ACC112 (cell line): ENCODE data around the gene TMEM213.

Experiments used
- H2AFZ ChIP-seq: fragments of 200-600 bp; sonication (generic); one replicate; pipeline ENCODE4 v1.6.0; 2017; ENCODE audit warnings: antibody characterized with exemption, low read length; ENCODE audit not compliant: unreplicated experiment
- H3K27ac ChIP-seq: fragments of 200-600 bp; sonication (generic); 2 replicates; pipeline ENCODE4 v1.5.1; 2014; ENCODE audit warnings: low read depth, mild to moderate bottlenecking, antibody characterized with exemption, low read length, moderate library complexity
- H3K27me3 ChIP-seq: fragments of 200-600 bp; sonication (generic); 2 replicates; pipeline ENCODE4 v1.6.1; 2014; ENCODE audit warnings: mild to moderate bottlenecking, antibody characterized with exemption, low read length, moderate library complexity, mixed read lengths; ENCODE audit not compliant: insufficient read depth
- H3K36me3 ChIP-seq: fragments of 200-600 bp; sonication (generic); 2 replicates; pipeline ENCODE4 v1.6.1; 2016; ENCODE audit warnings: mild to moderate bottlenecking, antibody characterized with exemption, low read length, moderate library complexity, mixed read lengths; ENCODE audit not compliant: insufficient read depth
- H3K4me1 ChIP-seq: fragments of 200-600 bp; sonication (generic); one replicate; pipeline ENCODE4 v1.6.1; 2016; ENCODE audit warnings: low read length, mixed read lengths; ENCODE audit not compliant: insufficient read depth, unreplicated experiment, control insufficient read depth
- H3K4me3 ChIP-seq: fragments of 200-600 bp; sonication (generic); 2 replicates; pipeline ENCODE4 v1.5.1; 2014; ENCODE audit warnings: mild to moderate bottlenecking, low read depth, low read length
- H3K79me2 ChIP-seq: fragments of 200-600 bp; sonication (generic); one replicate; pipeline ENCODE4 v1.6.0; 2016; ENCODE audit warnings: low read length; ENCODE audit not compliant: control insufficient read depth, unreplicated experiment, insufficient read depth

The TMEM213 gene

GRCh38 chr7:138838166-138838565, 40.4 kb downstream of the TMEM213 start:
- H3K4me3 ChIP-seq, result no peak overlapping the region
- H3K27ac ChIP-seq, result no peak overlapping the region
- no peaks in the 10 kb centered on the region for H3K27me3 ChIP-seq
- no peaks in the 10 kb centered on the region for H3K4me1 ChIP-seq
- no peak overlapping the region for H2AFZ ChIP-seq
- no peaks in the 10 kb centered on the region for H3K36me3 ChIP-seq
- H3K79me2 ChIP-seq, result no peaks in the 10 kb centered on the region

DNA sequence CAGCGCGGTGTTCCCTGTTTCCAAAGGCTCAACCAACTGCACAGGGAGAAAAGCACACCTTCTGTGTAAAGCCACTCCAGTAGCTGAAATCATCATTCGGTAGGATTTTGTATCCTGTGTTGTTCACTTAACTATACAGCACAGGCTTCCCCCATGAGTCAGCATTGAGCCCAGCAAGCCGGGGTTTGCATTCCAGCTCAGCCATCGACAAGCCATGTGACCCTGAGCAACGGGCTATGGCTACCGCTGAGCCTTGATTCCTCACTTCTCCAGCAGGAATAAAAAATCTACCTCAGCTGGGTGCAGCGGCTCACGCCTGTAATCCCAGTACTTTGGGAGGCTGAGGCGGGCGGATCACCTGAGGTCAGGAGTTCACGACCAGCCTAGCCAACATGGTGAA, 44.3 kb downstream of the TMEM213 start:
- no peaks in the 10 kb centered on the region for H3K4me1 ChIP-seq
- no peaks in the 10 kb centered on the region for H3K79me2 ChIP-seq
- no peaks in the 10 kb centered on the region for H3K27me3 ChIP-seq
- H2AFZ ChIP-seq, result no peak overlapping the region
- no peaks in the 10 kb centered on the region for H3K36me3 ChIP-seq
- H3K27ac ChIP-seq, result no peak overlapping the region
- no peak overlapping the region for H3K4me3 ChIP-seq

DNA sequence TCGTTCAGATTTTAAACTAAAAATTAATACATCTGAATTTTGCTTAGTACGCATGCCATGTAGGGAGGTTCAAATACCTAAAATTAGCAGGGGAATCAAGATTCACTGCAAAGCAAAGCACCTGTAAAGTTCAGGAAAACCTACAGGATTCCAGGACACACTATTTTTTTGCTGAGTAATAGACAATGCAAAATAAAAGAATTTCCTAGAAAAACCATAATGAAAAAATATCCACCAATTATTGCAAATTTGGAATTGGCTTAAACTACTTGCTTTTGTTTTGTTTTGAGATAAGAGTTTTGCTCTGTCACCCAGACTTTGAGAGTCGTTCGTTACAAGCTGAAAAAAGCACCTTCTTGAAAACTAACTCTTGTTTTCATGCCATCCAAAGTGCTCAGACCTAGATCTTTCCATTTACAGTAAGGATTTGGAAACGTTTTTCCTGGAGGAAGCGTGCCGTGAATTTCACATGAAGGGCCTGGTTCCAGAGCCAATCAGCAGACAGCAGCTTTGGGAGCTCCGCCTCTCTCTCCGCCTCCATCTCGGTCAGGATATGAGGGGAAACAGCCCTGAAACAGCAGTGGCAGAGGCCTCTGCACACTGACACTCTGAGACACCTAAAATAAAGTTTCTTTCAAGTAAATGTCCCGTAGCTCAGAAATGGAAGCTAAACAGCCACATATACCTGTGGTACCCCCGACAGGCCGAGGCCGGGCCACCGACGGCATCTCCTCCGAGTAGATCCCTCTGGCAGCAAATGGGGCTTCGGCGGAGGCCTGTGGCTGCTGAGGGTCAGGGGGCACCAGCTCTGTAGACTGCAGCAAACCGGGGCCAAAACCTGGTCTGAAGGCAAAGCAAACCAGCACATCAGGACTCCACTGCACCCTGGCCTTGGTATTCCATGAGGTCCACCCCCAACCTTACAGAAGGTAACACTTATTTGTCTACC, 46.1 kb downstream of the TMEM213 start:
- H2AFZ ChIP-seq, result no peak overlapping the region
- H3K4me3 ChIP-seq, result no peak overlapping the region
- H3K4me1 ChIP-seq, result no peaks in the 10 kb centered on the region
- H3K79me2 ChIP-seq, result no peaks in the 10 kb centered on the region
- no peak overlapping the region for H3K27ac ChIP-seq
- no peaks in the 10 kb centered on the region for H3K27me3 ChIP-seq
- no peaks in the 10 kb centered on the region for H3K36me3 ChIP-seq

DNA sequence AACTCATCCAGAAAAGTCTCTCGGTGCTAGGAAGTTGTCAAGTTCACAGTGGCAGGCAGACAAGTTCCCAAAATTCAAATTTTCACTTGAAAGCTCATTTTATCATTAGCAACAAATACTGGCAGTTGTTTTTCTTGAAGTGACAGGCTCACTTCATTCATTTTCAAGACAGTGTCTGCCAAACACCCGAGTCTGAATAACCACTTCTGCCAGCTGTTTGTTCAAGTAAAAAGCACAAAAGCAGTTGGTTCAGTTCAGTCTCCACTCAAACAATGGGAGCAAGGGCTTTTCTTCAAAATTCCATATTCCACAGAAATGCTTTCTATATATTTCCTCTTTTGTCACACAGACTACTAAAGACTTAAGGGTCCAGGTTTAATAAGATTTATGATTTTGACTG, 47.9 kb downstream of the TMEM213 start:
- H3K4me1 ChIP-seq, result no peaks in the 10 kb centered on the region
- no peak overlapping the region for H2AFZ ChIP-seq
- H3K36me3 ChIP-seq, result no peaks in the 10 kb centered on the region
- H3K27ac ChIP-seq, result no peak overlapping the region
- H3K79me2 ChIP-seq, result no peaks in the 10 kb centered on the region
- no peak overlapping the region for H3K4me3 ChIP-seq
- H3K27me3 ChIP-seq, result no peaks in the 10 kb centered on the region

DNA sequence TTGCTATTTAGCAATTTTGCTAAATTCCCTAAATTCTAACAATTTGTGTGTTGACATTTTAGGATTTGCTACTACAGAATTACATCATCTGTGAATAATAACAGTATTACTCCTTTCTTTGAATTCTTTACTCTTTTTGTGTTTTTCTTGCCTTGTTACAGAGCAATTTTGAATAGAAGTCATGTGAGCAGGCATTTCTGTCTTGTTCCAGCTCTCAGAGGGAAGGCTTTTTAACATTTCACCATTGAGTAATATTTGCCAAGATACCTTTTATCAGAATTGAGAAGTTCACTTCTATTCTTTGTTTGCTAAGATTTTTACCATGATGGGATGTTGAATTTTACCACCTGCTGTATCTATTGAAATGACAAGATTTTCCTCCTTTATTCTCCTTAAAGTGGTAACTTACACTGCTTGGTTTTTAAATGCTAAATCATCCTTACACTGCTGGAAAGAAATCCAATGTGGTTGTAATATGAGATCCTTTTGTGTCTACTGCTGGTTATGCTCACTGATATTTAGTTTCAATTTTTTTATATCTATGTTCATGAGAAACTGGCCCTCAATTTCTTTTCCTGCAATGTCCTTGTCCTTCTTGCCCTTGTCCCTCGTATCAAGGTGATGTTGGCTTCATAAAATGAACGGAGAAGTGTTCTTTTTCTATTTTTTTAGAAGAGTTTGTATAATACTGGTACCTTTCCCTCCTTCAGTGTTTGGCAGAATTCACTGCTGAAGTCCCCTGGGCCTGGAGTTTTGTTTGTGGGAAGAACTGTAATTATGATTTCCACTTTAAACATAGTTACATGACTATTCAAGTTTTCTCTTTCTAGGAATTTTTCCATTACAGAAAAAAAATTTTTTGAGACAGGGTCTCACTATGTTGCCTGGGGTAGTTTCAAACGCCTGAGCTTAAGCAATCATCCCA, 50.5 kb downstream of the TMEM213 start:
- Histone ChIP-seq H3K36me3 (no peaks in the 10 kb centered on the region), H3K27ac (no peak overlapping the region), H3K79me2 (no peaks in the 10 kb centered on the region), H3K4me1 (no peaks in the 10 kb centered on the region), H3K27me3 (no peaks in the 10 kb centered on the region), H3K4me3 (no peak overlapping the region), H2AFZ (no peak overlapping the region)

DNA sequence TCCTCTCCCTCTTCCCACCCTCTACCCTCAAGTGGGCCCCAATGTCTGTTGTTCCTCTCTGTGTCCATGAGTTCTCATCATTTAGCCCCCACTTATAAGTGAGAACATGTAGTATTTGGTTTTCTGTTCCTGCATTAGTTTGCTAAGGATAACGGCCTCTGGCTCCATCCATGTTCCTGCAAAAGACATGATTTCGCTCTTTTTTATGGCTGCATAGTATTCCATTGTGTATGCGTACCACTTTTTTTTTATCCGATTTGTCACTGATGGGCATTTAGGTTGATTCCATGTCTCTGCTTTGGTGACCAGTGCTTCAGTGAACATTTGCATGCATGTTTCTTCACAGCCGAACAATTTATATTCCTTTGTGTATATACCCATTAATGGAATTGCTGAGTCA, 51.9 kb downstream of the TMEM213 start:
- Histone ChIP-seq H3K4me1 (no peaks in the 10 kb centered on the region), H3K27me3 (no peaks in the 10 kb centered on the region), H3K4me3 (no peak overlapping the region), H2AFZ (no peak overlapping the region), H3K36me3 (no peaks in the 10 kb centered on the region), H3K79me2 (no peaks in the 10 kb centered on the region), H3K27ac (no peak overlapping the region)

DNA sequence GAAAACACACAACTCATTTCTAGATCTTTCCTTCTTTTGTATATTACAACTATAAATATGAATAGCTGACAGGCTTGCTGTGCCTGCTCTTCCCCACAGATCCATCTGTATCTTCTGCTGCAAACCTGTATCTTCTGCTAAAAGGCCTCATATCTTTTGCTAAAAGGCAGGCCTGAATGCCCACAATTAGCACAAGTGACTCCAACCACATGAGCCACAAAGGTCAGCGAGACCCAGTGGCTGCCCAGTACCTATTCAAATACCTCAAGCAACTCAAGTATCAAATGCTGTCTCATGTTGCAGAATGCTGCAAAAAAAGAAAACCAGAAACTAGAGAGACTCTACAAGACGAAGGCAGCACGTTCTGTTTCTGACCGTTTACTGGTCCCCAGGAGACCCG, 54.7 kb downstream of the TMEM213 start:
- Histone ChIP-seq H3K27me3 (no peaks in the 10 kb centered on the region), H3K79me2 (no peaks in the 10 kb centered on the region), H3K36me3 (peaks cover under 1% of the 10 kb centered on the region; the same call in 1 of the 2 replicates), H3K27ac (no peak overlapping the region), H3K4me1 (no peaks in the 10 kb centered on the region), H3K4me3 (no peak overlapping the region), H2AFZ (no peak overlapping the region)

- H2AFZ ChIP-seq, result no peak overlapping the region
- no peak overlapping the region for H3K4me3 ChIP-seq
- no peak overlapping the region for H3K27ac ChIP-seq
- H3K36me3 ChIP-seq, result peaks cover 2% of the 10 kb centered on the region; the same call in 1 of the 2 replicates
- H3K27me3 ChIP-seq, result no peaks in the 10 kb centered on the region
- H3K79me2 ChIP-seq, result no peaks in the 10 kb centered on the region
- H3K4me1 ChIP-seq, result no peaks in the 10 kb centered on the region
Observed at GRCh38 chr7:138853448-138853847, 55.7 kb downstream of the TMEM213 start.

DNA sequence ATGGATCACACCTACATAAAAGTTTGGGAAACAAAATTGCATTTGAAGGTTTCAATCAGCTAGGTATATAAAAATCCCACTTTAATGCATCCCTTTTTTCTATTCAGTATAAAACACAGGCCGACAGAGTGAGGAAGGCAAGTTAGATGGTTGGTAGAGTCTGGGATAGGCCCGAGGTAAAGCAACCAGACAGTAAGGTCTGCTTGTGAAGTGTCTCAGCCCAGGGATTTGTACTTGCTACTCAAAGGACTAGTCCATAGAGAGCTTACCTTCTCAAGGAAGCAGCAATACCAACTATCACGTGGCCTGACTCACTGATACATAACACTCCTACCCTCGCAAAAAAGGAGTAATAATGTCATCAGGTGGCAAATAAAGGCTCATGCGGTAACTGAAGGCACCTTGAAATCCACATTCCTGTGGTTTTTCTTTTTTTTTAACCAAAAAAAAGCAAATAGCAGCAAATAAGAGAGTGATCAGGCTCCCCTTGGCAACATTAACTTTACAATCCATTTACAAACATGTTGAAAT, 56.4 kb downstream of the TMEM213 start:
- Histone ChIP-seq H3K79me2 (no peaks in the 10 kb centered on the region), H3K4me3 (no peak overlapping the region), H3K36me3 (peaks cover 2% of the 10 kb centered on the region; the same call in 1 of the 2 replicates), H3K27ac (no peak overlapping the region), H3K4me1 (no peaks in the 10 kb centered on the region), H3K27me3 (no peaks in the 10 kb centered on the region), H2AFZ (no peak overlapping the region)

DNA sequence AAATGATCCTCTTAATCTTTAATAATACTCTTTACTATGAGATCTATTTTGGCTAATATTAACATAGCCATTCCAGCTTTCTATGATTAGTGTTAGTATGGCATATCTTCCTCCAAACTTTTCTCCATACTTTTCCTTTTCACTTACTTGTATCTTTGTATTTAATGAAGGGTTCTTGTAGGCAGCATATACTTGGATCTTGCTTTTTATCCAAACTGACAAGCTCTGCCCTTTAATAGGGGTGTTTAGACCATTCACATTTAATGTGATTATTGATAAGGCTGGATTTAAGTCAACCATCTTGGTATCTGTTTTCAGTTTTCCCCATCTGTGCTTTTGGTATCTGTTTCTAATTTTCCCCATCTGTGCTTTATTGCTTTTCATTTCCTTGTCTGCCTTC, 59.9 kb downstream of the TMEM213 start:
- Histone ChIP-seq H2AFZ (no peak overlapping the region), H3K36me3 (peaks cover 2% of the 10 kb centered on the region)

More for the DNA sequence above, 59.9 kb downstream of the TMEM213 start:
- Histone ChIP-seq H3K27me3 (no peaks in the 10 kb centered on the region), H3K27ac (no peak overlapping the region), H3K79me2 (no peaks in the 10 kb centered on the region), H3K4me1 (no peaks in the 10 kb centered on the region), H3K4me3 (no peak overlapping the region)
